HTR-8/SVneo (cell line): ENCODE data around the gene GPC5.
A peak's percentile ranks its signal among the peaks of the same experiment; 100 is the strongest.

Source experiments
- DNase-seq: peaks from one replicate; pipeline ENCODE4 v3.0.0; 2011; ENCODE audit warnings: low spot score, mixed read lengths; ENCODE audit not compliant: insufficient read length
- FAIRE-seq: peaks from 2 replicates; lab custom pipeline; 2011; peaks lifted over from hg19 to GRCh38; lab: Jason Lieb, UNC

Gene GPC5

DNA sequence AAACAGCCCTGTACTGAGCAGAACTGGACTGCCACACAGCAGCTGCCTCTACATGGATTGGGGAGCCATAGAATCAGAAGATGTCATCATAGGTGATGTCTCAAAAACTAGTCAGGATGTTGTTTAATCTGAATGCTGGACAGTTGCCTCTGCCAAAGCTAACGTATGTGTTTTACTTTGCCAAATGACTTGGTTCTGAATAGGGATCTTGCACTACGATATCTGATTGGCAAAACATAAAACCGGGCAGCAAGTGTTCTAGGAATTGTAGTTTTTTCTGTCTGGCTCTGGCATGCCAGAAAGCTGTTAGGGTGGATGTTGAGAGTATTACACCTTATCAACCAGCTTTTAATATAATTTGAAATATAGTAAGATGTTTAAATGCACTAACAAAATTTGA, 645.9 kb downstream of the GPC5 start:
- DNase-seq (no peak), FAIRE-seq (no peak)

DNA sequence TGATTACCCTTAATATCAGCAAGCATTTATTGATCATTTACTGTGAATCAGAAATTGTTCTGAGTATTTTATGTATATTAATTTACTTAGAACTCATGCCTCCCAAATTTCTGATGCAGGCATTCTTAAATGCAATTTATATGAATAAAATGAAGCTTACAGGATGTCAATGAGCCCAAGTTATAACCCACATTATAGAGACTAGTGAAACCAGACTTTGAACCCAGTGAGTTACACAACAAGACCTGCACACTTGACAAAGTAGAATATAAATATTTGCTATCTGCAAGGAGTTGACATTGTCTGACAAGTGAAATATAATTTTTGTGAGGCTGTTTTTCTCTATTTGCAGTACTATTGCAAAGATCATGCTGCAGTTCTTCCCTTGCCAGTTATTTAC, 656.0 kb downstream of the GPC5 start:
- FAIRE-seq, result no peak
- no peak for DNase-seq

DNA sequence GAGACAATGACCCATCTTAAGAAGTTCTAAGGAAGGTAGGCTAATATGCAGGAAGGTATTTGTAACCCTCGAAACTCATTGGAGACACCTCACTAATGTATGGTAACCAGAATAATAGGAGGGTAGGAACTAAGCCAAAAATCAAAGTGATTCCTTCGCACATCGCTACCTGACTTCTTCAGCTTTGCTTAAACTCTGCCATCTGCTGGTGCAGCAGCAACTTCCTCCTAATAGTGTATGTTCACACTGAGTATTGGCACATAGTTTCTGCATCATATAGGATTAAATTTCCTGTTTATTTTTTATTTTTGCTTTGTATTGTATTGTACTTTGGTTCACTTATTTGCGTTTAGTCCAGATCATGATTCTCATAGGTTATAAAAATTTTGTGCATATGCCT, 676.2 kb downstream of the GPC5 start:
- FAIRE-seq (no peak), DNase-seq (no peak)

DNA sequence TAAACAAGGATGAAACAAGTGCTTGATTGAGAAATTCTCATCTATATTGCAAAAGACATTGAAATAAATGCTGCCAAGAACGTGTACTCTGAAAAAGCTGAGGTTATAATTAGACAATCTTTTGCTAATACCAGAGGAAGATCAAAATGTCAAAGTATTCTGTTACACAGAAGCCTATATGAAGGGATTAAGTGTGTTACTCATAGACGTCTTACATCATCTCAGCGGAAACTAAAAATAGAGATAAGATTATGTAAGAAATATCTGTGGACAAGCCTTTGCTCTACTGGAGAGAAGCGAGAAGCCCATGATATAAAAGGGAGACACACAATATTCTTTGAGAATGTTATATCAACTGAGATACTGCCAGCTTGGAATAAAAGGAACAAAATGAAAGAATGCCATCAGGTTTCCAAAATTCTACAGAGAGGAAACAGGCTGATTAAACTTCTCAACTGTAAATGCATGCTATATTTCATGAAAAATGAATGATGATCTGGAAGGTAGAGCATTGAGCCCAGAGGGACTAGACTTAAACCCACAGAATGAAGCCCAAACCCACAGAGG, 699.0 kb downstream of the GPC5 start:
- FAIRE-seq (no peak), DNase-seq (no peak)

DNA sequence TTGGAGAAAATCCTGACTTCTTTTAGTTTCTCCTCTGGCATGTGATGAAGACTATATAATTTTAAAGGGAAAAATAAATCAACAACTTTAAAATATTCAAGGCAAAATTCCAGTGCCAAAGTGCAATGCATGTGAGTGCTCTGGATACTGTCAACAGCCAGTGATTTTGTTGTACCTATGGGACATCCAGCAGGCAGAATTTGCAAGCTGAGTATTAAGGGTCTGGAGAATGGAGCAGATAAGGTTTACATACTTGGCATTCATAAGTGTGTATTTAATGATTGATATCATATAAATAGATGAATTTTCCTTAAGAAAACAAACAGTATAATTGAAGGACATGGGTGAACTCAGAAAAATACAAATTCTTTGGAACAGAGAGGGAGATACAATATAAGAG, 703.4 kb downstream of the GPC5 start:
- FAIRE-seq, result no peak
- DNase-seq, result no peak

DNA sequence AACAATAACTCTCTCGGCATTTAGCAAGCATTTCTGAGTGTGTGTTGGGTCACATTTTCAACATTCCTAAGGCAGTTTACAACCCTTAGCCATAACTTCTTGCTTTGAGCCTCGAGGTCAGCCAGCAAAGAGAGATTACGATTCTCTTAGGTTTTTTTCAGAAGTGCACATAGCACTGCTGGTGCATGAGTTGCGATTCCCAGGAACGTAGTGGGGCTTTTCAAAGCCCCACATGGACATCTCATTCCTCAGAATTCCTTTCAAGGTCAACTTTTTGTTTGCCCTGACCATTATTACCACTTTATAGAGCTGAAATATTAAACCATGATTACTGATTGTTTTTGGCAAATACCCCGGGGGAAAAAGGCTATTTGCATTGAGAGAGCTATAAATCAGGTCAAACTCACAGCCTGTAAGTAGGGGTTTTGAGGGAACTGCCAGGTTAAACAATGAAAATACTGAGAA, 705.3 kb downstream of the GPC5 start:
- FAIRE-seq (no peak), DNase-seq (no peak)

DNA sequence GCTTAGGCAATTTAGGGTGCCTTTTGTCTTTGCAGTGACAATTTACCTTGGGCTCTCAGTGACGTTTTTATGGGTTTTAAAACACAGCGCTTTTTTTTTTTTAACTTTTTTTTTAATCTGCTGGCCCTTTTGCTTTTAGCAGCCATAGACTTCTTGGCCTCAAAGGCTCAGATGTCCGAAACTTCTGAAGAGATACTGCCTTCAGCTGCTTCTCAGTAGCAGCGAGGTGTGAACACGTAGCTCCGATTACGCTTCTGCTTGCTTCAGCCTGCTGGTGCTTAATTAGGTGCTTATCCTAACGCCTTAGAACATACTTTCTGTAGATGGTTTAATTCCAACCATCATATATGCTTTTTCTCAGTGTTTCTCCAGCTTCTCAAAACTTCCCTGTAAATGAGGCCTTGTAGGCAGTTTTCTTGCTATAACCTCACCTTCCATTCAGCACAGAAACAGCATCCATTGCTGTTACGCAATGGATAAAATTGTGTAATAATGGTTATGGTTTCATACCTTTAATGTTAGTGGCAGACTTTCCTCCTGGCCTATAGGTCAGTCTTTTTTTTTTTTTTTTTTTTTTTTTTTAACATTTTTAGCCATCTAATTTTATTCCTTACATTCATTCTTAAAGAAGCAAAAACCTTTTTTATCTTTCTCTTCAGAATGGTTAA, 723.9 kb downstream of the GPC5 start:
- no peak for DNase-seq
- FAIRE-seq, result no peak

DNA sequence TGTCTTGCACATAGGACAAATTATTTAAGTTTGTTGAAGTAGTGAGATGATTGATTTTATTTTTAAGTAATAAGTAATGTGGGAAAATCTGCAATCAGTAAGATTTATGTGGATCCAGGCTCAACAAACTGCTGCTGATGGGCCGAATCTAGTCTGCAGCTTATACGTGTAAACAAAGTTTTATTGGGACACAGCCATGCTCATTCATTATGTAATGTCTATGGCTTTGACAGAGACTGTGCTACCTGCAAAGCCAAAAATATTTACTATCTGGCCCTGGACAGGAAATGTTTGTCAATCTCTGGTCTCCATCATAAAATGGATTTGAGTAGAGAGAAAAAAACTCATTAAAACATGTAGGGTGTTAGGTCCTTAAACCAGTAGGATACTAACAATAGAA, 728.0 kb downstream of the GPC5 start:
- no peak for DNase-seq
- FAIRE-seq, result no peak

DNA sequence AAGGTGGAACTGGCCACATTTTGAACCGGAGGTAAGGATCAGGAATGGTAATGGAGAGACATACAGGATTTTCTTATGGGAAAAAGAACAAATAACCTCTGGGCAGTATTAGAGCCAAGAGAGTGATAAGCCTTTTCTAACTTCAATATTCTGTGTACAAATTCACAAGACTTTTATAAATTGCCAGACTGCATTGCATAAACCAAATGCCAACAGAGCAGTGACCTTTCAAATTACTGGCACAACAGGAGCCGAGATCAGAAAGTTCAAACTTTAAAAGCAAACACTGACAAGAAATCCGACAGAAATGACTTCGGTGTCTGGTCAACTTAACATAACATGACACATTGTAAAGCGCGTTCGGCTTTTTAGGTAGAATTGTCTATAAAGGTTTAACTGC, 737.1 kb downstream of the GPC5 start:
- FAIRE-seq, result no peak

DNA sequence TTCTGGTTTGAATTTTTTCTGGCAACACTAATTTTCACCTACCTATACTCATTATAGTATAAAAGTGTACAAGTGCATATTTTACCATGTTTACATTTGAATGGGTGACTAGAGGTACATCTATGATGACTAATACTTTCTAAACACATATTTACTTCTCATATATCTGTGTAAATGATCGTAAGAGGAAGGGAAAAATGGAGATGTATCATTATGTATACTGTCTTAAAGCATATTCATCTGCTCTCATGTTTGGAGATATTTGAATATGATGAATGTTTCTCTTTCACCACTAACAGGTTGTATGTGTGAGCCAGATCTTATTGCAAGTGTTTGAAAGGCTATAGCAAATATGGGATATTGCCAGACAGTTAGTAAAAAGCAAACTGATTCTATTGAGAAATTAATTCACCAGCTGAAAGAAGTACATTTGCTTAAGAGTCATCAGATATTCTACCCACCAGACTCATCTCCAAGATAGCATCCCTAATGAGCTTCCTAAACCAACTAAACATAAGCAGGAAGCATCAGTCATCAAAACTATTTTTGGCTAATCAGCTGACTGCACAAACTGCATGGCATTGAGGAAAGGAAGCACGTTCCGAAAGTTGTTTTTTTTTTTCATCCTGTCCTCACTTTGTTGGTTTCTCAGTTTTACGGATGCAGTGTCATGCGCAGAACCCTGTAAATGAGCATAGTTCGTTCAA, 738.2 kb downstream of the GPC5 start:
- DNase-seq (no peak), FAIRE-seq (no peak)

More for the DNA sequence above, 737.1 kb downstream of the GPC5 start:
- no peak for DNase-seq

DNA sequence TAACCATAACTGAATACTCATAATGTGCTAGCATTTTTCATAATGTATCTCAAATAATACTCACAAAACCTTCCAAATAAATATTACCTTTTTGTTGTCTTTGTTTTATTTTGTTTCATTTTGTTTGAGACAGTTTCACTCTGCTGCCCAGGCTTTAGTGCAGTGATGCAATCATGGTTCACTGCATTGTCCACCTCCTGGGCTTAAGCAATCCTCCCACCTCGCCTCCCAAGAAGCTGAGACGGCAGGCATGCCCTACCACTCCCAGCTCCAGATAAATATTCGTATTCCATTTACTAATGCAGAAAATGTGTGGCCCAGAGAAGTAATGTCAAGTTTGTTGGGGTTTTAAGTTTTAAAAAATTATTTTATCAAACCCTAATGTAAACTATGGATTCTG, 739.1 kb downstream of the GPC5 start:
- FAIRE-seq (no peak), DNase-seq (no peak)

DNA sequence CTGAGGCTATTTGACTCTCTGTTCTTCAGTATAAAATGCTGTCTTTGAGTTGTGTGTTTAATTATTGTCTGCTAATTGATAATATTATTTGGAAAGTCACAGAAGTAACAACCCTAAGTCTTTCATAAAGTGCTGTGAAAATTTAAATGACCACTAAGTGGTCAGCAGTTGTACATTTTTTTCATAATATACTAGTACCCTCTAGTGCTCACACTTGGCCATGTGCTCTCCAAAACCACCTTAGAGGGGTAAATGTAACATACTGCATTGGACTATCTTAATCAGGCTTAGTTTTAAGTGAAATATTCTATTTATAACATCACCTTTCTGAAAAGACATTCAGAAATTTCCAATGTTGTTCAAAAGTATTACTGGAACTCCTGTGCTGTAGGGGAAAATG, 745.3 kb downstream of the GPC5 start:
- DNase-seq, result no peak
- no peak for FAIRE-seq

DNA sequence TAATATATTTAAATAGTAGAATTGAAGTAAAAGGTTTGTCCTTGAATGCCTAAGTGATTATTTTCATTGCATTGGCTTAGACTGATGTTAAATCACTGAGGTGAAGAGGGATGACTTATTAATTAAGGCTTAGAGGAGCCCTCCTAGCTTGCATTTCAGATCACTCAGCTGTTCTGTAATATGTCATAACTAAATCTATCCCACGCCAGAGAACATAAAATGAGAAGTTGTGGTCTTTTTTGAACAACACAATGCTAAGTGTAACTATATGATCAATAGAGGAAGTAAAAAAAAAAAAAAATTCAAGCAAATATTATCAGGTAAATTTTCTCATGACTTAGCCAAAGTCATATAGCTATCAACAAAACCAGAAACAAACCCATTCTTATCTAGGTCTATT, 752.2 kb downstream of the GPC5 start:
- DNase-seq, result no peak
- no peak for FAIRE-seq

DNA sequence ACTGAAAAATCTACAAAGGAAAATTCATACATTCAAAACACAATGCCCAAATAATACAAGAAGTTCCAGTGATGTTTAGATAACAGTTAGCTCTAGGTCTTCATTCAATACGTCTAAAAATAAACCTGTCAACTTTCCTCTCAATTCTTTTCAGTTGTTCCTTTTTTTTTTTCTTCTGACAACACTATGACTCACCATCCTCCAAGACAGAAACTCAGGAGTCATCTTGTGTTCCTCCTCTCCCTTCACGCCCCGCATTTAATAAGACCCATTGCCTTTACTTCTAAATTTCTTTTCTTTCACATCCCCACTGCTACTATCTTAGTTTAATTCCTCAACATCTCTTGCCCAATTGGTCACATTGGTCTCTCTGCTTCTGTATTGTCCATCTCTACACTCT, 759.9 kb downstream of the GPC5 start:
- FAIRE-seq (no peak), DNase-seq (peak; percentile 4)

DNA sequence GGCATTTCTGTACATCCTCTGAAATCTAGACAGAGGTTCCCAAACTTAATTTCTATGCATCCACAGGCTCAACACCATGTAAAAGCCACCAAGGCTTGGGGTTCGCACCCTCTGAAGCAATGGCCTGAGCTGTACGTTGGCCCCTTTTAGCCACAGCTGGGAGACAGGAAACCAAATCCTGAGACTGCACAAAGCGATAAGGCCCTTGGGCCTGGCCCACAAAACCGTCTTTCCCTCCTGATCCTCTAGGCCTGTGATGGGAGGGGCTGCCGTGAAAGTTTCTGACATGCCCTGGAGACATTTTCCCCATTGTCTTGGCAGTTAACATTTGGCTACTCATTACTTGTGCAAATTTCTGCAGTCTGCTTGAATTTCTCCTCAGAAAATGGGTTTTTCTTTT, 766.4 kb downstream of the GPC5 start:
- DNase-seq (no peak), FAIRE-seq (no peak)

DNA sequence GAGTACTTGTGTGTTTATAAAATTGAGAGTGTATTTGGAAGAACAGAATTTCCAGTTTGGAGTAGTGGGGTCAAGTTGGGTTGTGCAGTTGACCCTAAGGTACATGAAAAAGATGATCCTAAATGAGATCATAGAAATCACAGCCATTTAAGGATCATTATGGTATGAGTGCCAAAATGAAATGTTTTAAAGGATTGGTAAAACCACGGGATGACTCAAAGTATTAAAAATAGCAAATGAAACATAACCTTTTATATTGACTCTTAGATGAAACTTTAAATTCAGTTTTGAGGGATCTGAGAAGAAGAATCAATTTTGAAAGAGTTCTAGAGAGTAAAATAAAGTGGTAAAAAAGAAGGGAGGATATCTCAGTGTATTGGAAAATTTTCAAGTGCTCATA, 773.8 kb downstream of the GPC5 start:
- no peak for FAIRE-seq
- DNase-seq, result no peak

DNA sequence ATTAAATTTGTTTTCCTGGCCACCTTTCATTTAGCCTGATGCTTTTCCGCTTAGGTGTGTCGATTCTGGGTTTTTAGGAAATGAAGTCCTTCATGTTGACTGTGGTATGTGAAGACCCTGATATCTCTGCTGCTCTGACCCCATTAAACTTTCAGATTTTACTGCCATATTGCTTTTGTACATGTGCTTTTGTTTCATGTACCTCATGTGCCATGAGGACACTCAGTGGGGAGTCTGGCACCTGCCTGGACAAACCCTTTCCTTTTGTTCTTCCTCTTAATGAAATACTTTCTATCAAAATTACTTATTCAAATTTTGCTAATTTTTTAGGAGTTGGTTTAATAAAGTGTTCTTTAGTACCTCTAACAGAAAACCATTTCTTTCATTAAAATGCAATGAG, 774.8 kb downstream of the GPC5 start:
- FAIRE-seq (no peak), DNase-seq (no peak)

DNA sequence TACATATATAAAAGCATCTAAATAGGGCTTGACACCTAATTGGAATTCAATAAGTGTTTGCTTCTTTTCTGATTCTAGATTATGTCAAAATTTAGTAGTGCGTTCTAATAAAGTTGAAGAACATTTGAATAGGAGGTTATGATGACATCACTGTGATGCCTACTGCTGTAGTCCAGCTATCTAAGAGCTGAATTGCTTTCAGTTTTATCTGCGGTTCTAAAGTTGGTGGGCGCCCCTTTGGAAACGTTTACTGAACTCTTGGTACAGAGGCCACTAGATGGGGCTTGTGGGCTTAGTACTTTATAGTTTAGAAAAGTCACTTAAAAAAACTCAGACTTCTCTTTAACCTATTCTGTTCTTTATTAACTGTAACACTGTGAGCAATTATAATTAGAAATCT, 776.9 kb downstream of the GPC5 start:
- FAIRE-seq (no peak), DNase-seq (peak; percentile 48)

DNA sequence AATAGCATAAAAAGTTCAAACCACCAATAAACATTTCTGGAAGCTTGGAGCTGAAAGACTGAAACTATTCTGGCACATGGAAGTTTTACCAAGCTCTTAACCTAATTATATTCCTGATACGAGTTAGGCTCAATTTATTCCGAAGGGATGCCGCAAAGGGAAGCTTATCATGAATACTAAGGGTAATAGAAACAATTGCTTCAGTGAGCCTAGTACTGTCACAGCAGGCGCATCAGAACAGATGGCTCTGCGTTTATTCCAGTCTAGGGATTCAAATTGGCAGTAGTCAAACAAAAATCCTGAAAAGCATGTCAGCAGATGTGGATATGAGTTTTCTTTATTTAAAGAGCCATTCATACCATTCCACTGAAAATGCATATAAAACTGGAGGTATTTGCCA, 779.5 kb downstream of the GPC5 start:
- FAIRE-seq, result no peak
- DNase-seq, result no peak

DNA sequence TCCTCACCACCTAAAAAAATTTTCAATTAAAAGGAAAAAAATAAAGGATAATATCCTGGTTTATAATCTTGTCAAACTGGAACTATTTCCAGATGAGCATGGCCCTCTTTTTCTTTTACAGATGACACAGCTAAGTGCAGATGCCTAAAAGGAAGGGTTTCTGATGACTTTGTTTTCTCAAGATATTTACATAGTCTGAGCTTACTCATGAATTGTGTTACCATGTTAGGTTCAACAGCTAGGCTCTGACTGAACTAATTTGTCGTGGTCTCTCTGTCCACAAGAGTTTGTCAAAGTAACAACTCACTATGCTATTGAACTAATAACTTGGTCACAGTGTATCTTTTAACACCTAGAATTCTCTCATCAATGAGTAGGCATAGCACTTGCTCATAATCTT, 780.8 kb downstream of the GPC5 start:
- FAIRE-seq, result no peak

DNA sequence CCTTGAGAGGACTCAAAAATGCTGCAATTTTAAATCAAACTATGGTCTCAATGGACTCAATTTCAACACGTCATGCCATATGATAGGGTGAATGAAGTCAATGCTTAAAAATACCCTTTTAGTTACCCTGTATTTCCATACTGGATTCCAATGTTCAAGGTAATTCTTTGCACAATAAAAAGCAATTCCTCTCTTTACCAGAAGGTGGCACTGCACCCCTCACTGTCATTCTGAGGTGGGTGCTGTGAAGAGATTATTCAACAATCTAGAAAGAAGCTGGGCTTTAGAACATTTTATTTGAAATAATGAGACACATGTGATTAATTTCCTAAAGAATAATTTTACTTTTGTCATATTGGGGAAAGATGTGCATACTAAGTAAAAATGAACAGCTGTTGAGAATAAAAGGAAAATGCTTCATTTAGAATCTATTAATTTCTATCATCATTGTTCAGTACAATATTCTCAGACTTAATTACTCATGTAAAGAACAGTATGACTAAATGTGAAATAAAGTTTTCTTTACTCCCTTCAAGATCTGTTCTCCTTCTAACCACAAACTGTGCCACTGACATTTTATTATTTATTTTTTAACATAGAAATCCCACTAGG, 789.1 kb downstream of the GPC5 start:
- no peak for FAIRE-seq
- peak; percentile 22 for DNase-seq

More for the DNA sequence above, 780.8 kb downstream of the GPC5 start:
- no peak for DNase-seq
